Heart left ventricle (tissue), 16 donors: ENCODE data around the gene MAPK8. TPM values are rescaled to one million over a fixed set of nuclear protein-coding genes. Genes with fewer than 3 reads are reported as not detected.

Source experiments
- ATAC-seq, 4 donors: fragments of 200-7000 bp; cut with Tn5 transposase; one replicate each; pipeline ENCODE4 v1.9.1; 2020 to 2022; ENCODE audit warnings: moderate library complexity in 4 of 4, mild to moderate bottlenecking in 3 of 4, moderate number of reproducible peaks in 1 of 4
- DNase-seq, 5 donors: peaks; one replicate each; pipeline ENCODE4 v3.0.0-alpha.2; 2020
- H3K27ac ChIP-seq, 12 donors: fragments of 200-600 bp; sonication (generic) in 4 of 12; one replicate each; pipeline versions ENCODE4 v1.5.0 to v1.8.0; 2016 to 2022; ENCODE audit warnings: mild to moderate bottlenecking in 2 of 12
- H3K27me3 ChIP-seq, 9 donors: fragments of 200-600 bp; sonication (generic) in 2 of 9; one replicate each; pipeline versions ENCODE4 v1.5.1 to v1.8.0; 2016 to 2022; ENCODE audit warnings: mild to moderate bottlenecking in 3 of 9
- H3K36me3 ChIP-seq, 9 donors: fragments of 200-600 bp; sonication (generic) in 2 of 9; one replicate each; pipeline versions ENCODE4 v1.5.0 to v1.8.0; 2018 to 2022; ENCODE audit warnings: mild to moderate bottlenecking in 2 of 9
- H3K4me1 ChIP-seq, 12 donors: fragments of 200-600 bp; sonication (generic) in 4 of 12; one replicate each; pipeline versions ENCODE4 v1.5.0 to v1.8.0; 2016 to 2022; ENCODE audit warnings: mild to moderate bottlenecking in 3 of 12
- H3K4me3 ChIP-seq, 12 donors: fragments of 200-600 bp; sonication (generic) in 4 of 12; one replicate each; pipeline versions ENCODE4 v1.5.0 to v1.8.0; 2017 to 2022; ENCODE audit warnings: mild to moderate bottlenecking in 9 of 12, moderate library complexity in 4 of 12
- H3K9me3 ChIP-seq, 12 donors: fragments of 200-600 bp; sonication (generic) in 4 of 12; one replicate each; pipeline versions ENCODE4 v1.5.0 to v1.8.0; 2016 to 2022; ENCODE audit warnings: mild to moderate bottlenecking in 1 of 12
- CTCF ChIP-seq, 12 donors: fragments of 200-600 bp; sonication (generic) in 4 of 12; IDR thresholded peaks; one replicate each; pipeline versions ENCODE4 v1.5.0 to v1.8.0; 2018 to 2022; ENCODE audit warnings: antibody characterized with exemption in 12 of 12, mild to moderate bottlenecking in 5 of 12
- POLR2A ChIP-seq, 2 donors: fragments of 450-650 bp; IDR thresholded peaks; one replicate each; pipeline ENCODE4 v1.6.1; 2017; ENCODE audit warnings: antibody characterized with exemption in 2 of 2, mild to moderate bottlenecking in 2 of 2, moderate library complexity in 2 of 2
- WGBS, 4 donors: extraction: QIAGEN DNeasy Blood & Tissue Kit in 2 of 4; methylation state at CpG; one replicate each; pipeline versions ENCODE4 v1.1.5 to v1.1.7; 2013 to 2018; 5-methylcytosine and 5-hydroxymethylcytosine counted together
- intact Hi-C, 10 donors: fragments of 100-400 bp; cut with DNase I; formaldehyde crosslinking; loops; one replicate each; pipeline versions ENCODE4 v1.11.1 to v1.14.2; 2022
- polyA plus RNA-seq, 2 donors: library from polyadenylated mRNA; stranded (reverse); fragments of 200-250 nt; gene quantifications; one replicate each; pipeline ENCODE4 v1.2.3, GENCODE V29; 2013
- total RNA-seq, 9 donors: library from RNA; depleted of rRNA in 2 of 9; stranded (reverse); fragments of >200 nt in 2 of 9; fragmentation: NEBNext Ultra II Directional in 3 of 9; extraction: Animal tissue kit (Norgen Biotek cat#: 25700) in 3 of 9; gene quantifications; one replicate each; pipeline versions ENCODE4 v1.1.0 to v1.2.4, GENCODE V29; 2016 to 2023
- donor health status: ischemic (EF 13 %, LVEDD 7.1; RV severe dilation, severe dysfunction).
- donor health status: healthy with polysubstance abuse.
- donor health status: DM: no; HTN: yes; CAD: no.
- donor health status: DM: no; HTN: no; CAD: no.
- donor health status: ischemic (EF 25% LVEDD 6.9; RV normal size, moderate dysfunction).
- donor health status: ischemic (EF 25% LVEDD 5.7; RV mildly dilated, moderate dysfunction).
- donor health status: healthy.
- donor health status: DM: yes; HTN: yes; CAD: no.
- donor health status: ischemic (EF 35%, LVEDD 5.7; RV mildly dilated, moderate dysfunction).
- donor health status: nonischemic (EF 11% LVEDD 7.7; RV severe dilation, severe dysfunction).
- donor health status: DM: yes; HTN: yes; CAD: no.
- donor health status: PGD.
- donor health status: ischemic (EF 29% LVEDD 5.4; RV normal size, mild dysfunction).
- donor health status: nonischemic (EF 23%, LVEDD 6.1; RV moderate dilation, normal function).

MAPK8 gene
- total and polyA plus RNA-seq, 11 donors, result 4.2 to 36.8 (median 31.0) TPM

- Histone ChIP-seq H3K4me1 (peaks cover 0 to 7% (median 0%) of the 10 kb centered on the region in 12 donors), H3K4me3 (no peak overlapping the region), H3K27ac (no peak overlapping the region), H3K36me3 (no peaks in the 10 kb centered on the region), H3K27me3 (no peaks in the 10 kb centered on the region), H3K9me3 (no peaks in the 10 kb centered on the region)
- WGBS, 4 donors, result 55 to 63% (median 59%) methylated on average over 8 to 9 of the region's 9 CpGs
- DNase-seq (no peak), ATAC-seq (no peak)
- no peak for TF ChIP-seq POLR2A (IDR thresholded peaks at IDR 0.05)
- no peak for TF ChIP-seq CTCF (IDR thresholded peaks at IDR 0.05)
- intact Hi-C loops, result no loop called here
Observed at GRCh38 chr10:48476279-48476982, 170.0 kb downstream of the MAPK8 start.

GRCh38 chr10:48477141-48477540, 170.7 kb downstream of the MAPK8 start:
- Histone ChIP-seq H3K36me3 (no peaks in the 10 kb centered on the region), H3K4me3 (no peak overlapping the region), H3K9me3 (no peaks in the 10 kb centered on the region), H3K4me1 (peaks cover 0 to 7% (median 0%) of the 10 kb centered on the region in 12 donors), H3K27ac (no peak overlapping the region), H3K27me3 (no peaks in the 10 kb centered on the region)
- ATAC-seq (no peak), DNase-seq (no peak)
- TF ChIP-seq CTCF (IDR thresholded peaks at IDR 0.05) (no peak), POLR2A (IDR thresholded peaks at IDR 0.05) (no peak)
- intact Hi-C loops, result no loop called here

GRCh38 chr10:48477616-48478015, 171.1 kb downstream of the MAPK8 start:
- TF ChIP-seq CTCF (IDR thresholded peaks at IDR 0.05) (no peak), POLR2A (IDR thresholded peaks at IDR 0.05) (no peak)
- no peak for DNase-seq
- Histone ChIP-seq H3K4me3 (no peak overlapping the region), H3K27ac (no peak overlapping the region), H3K36me3 (no peaks in the 10 kb centered on the region), H3K9me3 (no peaks in the 10 kb centered on the region), H3K4me1 (peaks cover 0 to 7% (median 0%) of the 10 kb centered on the region in 12 donors), H3K27me3 (no peaks in the 10 kb centered on the region)
- 82 to 94% (median 87%) methylated on average over 4 of the region's 4 CpGs for WGBS, 4 donors
- no peak for ATAC-seq
- intact Hi-C loops, result no loop called here

- H3K4me3 ChIP-seq, result no peak overlapping the region
- DNase-seq (no peak), ATAC-seq (no peak)
- intact Hi-C loops, result no loop called here
- H3K4me1 ChIP-seq, result peaks cover 0 to 7% (median 0%) of the 10 kb centered on the region in 12 donors
- 87 to 98% (median 93%) methylated on average over 5 of the region's 5 CpGs for WGBS, 4 donors
- H3K27me3 ChIP-seq, result no peaks in the 10 kb centered on the region
- no peaks in the 10 kb centered on the region for H3K36me3 ChIP-seq
- no peak overlapping the region for H3K27ac ChIP-seq
- TF ChIP-seq CTCF (IDR thresholded peaks at IDR 0.05), result no peak
- no peak for TF ChIP-seq POLR2A (IDR thresholded peaks at IDR 0.05)
- H3K9me3 ChIP-seq, result no peaks in the 10 kb centered on the region
Observed at GRCh38 chr10:48478469-48478868, 172.0 kb downstream of the MAPK8 start.
